RCC 7860 (cell line): ENCODE measurements around the gene C8G.

ENCODE experiments used
- DNase-seq: peaks from one replicate; pipeline ENCODE4 v3.0.0-alpha.2; 2015; ENCODE audit warnings: low spot score
- FAIRE-seq: peaks from 2 replicates; lab custom pipeline; 2012; peaks lifted over from hg19 to GRCh38; lab: Jason Lieb, UNC

C8G gene

GRCh38 chr9:136964833-136965422 is 19.9 kb downstream of the C8G start:
- DNase-seq: no peak
- no peak for FAIRE-seq

GRCh38 chr9:136965771-136966484 is 20.9 kb downstream of the C8G start:
- FAIRE-seq (no peak), DNase-seq (no peak)

GRCh38 chr9:136968333-136969127 is 23.5 kb downstream of the C8G start:
- DNase-seq (no peak), FAIRE-seq (no peak)

DNA sequence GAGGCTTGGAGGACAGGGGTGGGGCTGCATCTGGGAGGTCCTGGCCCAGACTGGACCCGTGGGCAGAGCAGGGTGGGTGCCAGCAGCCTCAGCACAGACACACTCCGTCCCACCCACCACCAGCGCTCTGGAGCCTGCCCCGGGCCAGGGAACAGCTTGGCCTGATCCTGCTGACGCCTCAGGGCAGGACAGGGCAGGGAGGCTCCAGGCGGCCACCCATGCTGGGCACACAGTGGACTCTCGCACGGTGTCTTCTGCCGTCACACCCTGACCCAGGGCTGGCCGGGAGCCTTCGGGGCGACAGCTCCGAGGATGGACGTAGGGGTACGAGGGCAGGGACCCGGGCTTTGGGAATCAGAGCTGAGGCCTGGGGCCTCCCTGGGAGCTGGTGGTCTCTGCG is 24.1 kb downstream of the C8G start:
- DNase-seq: no peak
- no peak for FAIRE-seq

GRCh38 chr9:136969774-136970173 is 24.7 kb downstream of the C8G start:
- DNase-seq (no peak), FAIRE-seq (no peak)

GRCh38 chr9:136970361-136970760 is 25.3 kb downstream of the C8G start:
- DNase-seq (no peak), FAIRE-seq (no peak)

- no peak for DNase-seq
- no peak for FAIRE-seq
Observed at GRCh38 chr9:136971746-136972145, 26.7 kb downstream of the C8G start.

GRCh38 chr9:136972335-136972734 is 27.3 kb downstream of the C8G start:
- DNase-seq (no peak), FAIRE-seq (no peak)

DNA sequence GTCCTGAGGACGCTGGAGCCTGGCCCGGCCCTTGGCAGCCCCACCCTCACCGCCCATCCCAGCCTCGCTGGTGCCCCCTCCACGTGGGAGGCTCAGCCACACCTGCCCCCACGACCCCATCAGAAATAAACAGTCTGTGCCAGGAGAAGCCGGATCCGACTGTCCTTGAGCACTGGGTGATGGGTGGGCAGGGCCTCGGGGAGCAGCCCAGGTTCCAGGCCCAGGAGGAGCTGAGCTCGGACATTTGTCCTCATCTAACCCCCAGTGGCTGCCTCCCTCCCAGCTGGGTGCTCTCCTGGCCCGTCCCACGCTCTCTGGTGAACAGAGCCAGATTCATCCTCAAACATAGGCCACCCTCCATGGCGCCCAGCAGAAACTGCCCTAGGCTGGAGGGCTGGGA is 27.7 kb downstream of the C8G start:
- FAIRE-seq: no peak
- DNase-seq: no peak

DNA sequence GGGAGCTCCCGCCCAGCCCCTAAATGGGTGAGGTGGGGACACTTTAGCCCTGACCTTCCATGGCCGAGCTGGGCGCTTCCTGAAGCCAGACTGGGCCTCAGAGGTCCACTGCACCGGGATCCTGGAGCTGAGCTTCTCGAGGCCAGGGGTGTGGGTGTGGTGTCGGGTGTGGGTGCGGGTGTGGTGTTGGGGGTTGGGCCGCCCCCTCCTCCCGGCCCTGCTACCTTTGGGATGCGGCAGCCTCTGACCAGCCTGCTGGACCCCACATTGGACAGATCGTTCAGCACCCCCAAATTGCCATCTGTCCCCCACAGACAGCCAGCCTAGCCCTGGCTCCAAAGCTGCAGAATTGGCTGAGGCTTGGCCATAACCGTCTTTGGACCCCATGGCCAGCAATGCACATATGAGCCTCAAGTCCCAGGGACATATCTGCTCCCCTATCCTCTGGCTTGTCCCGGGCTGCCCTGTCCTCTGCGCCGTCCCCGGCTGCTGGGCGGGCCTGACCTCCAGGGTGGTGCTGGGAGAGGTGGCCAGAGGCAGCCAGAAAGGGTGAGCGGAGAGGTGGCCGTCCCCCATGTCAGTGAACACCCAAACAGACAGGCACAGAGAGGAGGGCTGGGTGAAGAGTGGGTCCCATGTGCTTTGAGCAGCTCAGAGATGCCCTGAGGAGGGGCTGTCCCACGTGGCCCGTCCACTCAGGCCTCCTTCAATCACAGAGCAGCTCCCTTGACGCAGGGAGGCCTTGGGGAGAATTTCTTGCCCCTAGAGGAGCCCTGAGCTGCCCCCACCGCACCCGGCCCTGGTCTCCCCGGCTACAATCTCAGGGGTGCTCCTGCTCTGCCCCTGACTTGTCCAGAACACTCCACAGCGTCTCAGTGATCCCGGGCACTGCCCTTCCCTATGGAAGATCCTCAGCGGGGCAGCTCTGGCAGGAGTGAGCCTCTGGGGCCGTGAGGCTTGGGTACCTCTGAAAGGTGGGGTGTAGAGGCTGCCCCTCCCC is 28.9 kb downstream of the C8G start:
- DNase-seq (no peak), FAIRE-seq (no peak)

GRCh38 chr9:136974817-136975535 is 29.9 kb downstream of the C8G start:
- DNase-seq: peak; percentile 75

GRCh38 chr9:136975644-136976043 is 30.6 kb downstream of the C8G start:
- peak; percentile 46 for FAIRE-seq
- DNase-seq: peak; percentile 61

More at GRCh38 chr9:136974817-136975535, 29.9 kb downstream of the C8G start:
- peak; percentile 86 for FAIRE-seq

DNA sequence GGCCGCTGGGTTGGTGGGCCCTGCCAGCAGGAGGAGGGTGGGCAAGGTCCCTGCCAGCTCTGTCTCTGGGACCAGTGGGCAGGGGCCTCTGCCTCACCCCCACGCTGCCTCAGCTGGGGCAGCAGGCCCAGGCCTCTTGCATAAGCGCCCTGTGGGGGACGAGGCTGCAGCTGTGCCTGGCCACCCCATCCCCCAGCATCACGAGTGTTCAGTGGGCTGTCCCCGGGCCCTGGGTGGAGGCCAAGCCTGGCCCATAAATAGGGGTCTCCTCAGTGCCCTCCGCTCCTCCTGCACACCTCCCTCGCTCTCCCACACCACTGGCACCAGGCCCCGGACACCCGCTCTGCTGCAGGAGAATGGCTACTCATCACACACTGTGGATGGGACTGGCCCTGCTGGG is 32.2 kb downstream of the C8G start, which contains the start of gene PTGDS:
PTGDS (plus strand) TSS at position 282 of the 400 bp plus-strand sequence; CDS start at position 357, 75 bp downstream.
- FAIRE-seq: no peak
- DNase-seq: no peak

DNA sequence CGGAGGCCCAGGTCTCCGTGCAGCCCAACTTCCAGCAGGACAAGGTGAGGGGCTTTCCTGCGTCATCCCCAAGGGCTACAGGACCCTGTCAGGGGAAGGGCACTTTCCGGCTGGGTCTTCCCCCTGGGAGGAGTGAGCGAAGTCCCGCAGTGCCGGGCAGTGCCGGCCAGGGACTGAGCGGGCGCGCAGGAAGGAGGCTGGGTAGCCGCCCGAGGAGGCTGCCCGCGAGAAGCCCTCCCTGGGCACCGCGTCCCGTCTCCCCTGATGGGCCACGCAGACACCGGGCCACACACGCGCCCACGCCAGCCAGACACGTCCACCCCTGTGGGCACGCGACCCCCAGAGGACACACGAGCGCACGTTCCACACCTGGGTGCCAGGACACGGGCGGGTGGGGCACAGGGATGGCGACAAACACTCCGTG is 32.6 kb downstream of the C8G start:
- DNase-seq: no peak
- FAIRE-seq: no peak

DNA sequence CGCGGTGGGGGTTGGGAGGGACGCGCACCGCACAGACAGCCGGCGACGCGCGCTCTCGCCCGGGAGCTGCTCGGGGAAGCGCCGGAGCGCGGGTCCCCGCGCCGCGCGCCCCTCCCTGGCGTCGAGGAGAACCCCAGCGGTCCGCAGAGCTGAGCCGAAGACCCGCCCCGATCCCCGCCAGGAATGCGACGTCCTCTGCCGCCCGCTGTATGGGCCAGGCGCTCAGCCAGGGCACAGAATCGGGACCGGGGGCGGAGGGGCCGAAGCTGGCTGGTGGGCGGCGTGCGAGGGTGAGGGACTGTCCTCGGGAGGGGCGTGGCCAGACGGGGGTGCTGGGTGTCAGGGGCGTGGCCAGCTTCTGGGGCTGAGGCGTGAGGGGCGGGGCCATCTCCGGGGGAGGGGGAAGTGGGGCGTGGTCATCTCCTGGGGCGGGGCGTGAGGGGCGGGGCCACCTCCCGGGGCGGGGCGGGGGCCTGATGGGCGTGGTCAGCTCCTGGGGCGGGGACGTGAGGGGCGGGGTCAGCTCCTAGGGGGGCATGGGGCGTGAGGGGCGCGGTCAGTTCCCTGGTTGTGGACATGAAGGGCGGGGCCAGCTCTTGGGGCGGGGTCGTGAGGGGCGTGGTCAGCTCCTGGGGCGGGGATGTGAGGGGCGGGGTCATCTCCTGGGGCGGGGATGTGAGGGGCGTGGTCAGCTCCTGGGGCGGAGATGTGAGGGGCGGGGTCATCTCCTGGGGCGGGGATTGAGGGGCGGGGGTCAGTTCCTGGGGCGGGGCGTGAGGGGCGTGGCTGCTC is 33.2 kb downstream of the C8G start:
- no peak for DNase-seq
- FAIRE-seq: no peak

DNA sequence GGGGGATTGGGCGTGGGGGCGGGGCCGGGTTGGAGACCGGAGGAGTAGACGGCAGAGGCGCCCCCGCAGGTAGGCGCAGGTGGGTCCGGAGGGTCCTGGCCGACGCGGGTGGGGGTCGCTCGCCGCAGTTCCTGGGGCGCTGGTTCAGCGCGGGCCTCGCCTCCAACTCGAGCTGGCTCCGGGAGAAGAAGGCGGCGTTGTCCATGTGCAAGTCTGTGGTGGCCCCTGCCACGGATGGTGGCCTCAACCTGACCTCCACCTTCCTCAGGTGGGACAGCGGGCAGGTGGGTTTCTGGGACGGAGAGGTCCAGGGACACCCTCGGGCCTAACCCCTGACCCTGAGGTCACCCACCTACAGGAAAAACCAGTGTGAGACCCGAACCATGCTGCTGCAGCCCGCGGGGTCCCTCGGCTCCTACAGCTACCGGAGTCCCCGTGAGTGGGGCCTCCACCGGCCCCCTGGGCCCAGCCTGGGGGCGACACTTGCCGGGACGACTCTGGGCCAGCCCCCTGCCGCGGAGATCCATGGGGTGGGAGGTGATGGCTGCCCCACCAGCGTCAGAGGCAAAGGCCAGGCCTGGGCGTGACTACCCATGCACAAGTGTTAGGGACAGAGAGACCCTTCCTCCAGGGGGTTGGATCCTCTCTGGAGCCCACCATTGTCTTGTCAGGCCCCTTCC is 34.0 kb downstream of the C8G start:
- no peak for DNase-seq
- FAIRE-seq: no peak

DNA sequence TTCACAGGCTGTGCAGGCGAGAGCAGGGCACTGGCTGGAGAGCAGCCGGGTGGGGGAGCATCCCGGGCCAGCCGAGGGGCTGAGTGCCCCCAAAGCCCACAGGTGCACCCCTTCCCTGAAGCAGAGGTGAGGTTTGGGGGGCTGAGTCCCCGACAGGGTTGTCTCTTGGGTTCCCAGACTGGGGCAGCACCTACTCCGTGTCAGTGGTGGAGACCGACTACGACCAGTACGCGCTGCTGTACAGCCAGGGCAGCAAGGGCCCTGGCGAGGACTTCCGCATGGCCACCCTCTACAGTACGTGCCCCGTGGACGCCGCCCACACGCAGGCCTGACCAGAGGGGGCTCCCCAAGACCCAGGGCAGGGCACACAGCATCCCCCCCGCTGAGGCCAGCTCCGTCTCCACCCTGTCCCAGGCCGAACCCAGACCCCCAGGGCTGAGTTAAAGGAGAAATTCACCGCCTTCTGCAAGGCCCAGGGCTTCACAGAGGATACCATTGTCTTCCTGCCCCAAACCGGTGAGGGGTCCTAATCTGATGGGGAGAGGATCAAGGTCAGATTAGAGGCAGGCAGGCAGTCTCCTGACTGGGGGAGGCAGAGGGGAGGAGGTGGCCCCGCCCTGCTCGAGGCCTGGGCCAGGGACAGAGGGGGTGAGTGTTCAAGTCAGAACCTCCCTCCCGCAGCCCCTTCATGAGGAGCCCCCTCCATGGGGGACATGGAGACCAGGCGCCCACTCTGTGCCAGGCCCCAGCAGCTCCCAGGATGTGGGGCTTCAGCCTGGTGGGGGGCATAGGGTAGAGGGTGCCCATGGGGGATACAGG is 34.9 kb downstream of the C8G start:
- DNase-seq (no peak), FAIRE-seq (no peak)
